Measurements from ENCODE around the gene FAM168A.

GRCh38 chr11:73632996-73633395 lies 35.1 kb upstream of the FAM168A start:
- TF ChIP-seq ZNF274 (IDR thresholded peaks at IDR 0.05; ENCODE audit: low read depth, low read length) (no peak), SUZ12 (IDR thresholded peaks at IDR 0.05; ENCODE audit: extremely low read depth, insufficient read depth, insufficient read length) (no peak)
